Measurements from ENCODE around the gene ZDHHC3.

ZDHHC3 gene

GRCh38 chr3:44996556-44996969 lies 20.6 kb upstream of the ZDHHC3 start:
- TF ChIP-seq, protein P1, sequence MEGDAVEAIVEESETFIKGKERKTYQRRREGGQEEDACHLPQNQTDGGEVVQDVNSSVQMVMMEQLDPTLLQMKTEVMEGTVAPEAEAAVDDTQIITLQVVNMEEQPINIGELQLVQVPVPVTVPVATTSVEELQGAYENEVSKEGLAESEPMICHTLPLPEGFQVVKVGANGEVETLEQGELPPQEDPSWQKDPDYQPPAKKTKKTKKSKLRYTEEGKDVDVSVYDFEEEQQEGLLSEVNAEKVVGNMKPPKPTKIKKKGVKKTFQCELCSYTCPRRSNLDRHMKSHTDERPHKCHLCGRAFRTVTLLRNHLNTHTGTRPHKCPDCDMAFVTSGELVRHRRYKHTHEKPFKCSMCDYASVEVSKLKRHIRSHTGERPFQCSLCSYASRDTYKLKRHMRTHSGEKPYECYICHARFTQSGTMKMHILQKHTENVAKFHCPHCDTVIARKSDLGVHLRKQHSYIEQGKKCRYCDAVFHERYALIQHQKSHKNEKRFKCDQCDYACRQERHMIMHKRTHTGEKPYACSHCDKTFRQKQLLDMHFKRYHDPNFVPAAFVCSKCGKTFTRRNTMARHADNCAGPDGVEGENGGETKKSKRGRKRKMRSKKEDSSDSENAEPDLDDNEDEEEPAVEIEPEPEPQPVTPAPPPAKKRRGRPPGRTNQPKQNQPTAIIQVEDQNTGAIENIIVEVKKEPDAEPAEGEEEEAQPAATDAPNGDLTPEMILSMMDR (conservative IDR thresholded peaks at IDR 0.05; ENCODE audit: low read length), result no peak

GRCh38 chr3:44995142-44995770 lies 19.3 kb upstream of the ZDHHC3 start:
- H3K4me3 ChIP-seq (ENCODE audit: low read length), result no peak overlapping the region
- TF ChIP-seq, protein P1 (conservative IDR thresholded peaks at IDR 0.05; ENCODE audit: low read length), result no peak
- DNase-seq (ENCODE audit: low read depth), result peak; percentile 80

More at GRCh38 chr3:44996556-44996969, 20.6 kb upstream of the ZDHHC3 start:
- DNase-seq (ENCODE audit: low read depth), result no peak
- H3K4me3 ChIP-seq (ENCODE audit: low read length), result no peak overlapping the region

- H3K4me3 ChIP-seq (ENCODE audit: low read length), result no peak overlapping the region
- DNase-seq (ENCODE audit: low read depth), result peak; percentile 88
- TF ChIP-seq, protein P1 (conservative IDR thresholded peaks at IDR 0.05; ENCODE audit: low read length), result no peak
These were observed 17.7 kb upstream of the ZDHHC3 start for GRCh38 chr3:44993471-44994205.

GRCh38 chr3:44992555-44993470 lies 16.8 kb upstream of the ZDHHC3 start:
- no peak overlapping the region for H3K4me3 ChIP-seq (ENCODE audit: low read length)
- no peak for DNase-seq (ENCODE audit: low read depth)
- TF ChIP-seq, protein P1 (conservative IDR thresholded peaks at IDR 0.05; ENCODE audit: low read length), result peak; percentile 66

- no peak overlapping the region for H3K4me3 ChIP-seq (ENCODE audit: low read length)
- TF ChIP-seq, protein P1 (conservative IDR thresholded peaks at IDR 0.05; ENCODE audit: low read length), result no peak
- no peak for DNase-seq (ENCODE audit: low read depth)
These were observed 15.4 kb upstream of the ZDHHC3 start for GRCh38 chr3:44991326-44991725.

GRCh38 chr3:44989636-44990373 lies 13.8 kb upstream of the ZDHHC3 start:
- TF ChIP-seq, protein P1 (conservative IDR thresholded peaks at IDR 0.05; ENCODE audit: low read length), result no peak
- no peak overlapping the region for H3K4me3 ChIP-seq (ENCODE audit: low read length)
- peak; percentile 35 for DNase-seq (ENCODE audit: low read depth)

Measured in AG10803 (cell line).